Thoracic aorta endothelial cell (primary cell): ENCODE results near the gene MT1HL1. TPM values are rescaled to one million over a fixed set of nuclear protein-coding genes. Genes with fewer than 3 reads are reported as not detected.

ENCODE experiments used
- total RNA-seq: library from RNA; depleted of rRNA; stranded (reverse); fragments of >200 nt; gene quantifications from 2 replicates; pipeline ENCODE4 v1.2.3, GENCODE V29; 2012

The MT1HL1 gene
- not detected in 2 replicates for total RNA-seq

GRCh38 chr1:237004116-237004515, at the start of gene MT1HL1:
Gene MT1HL1 (minus strand): TSS chr1:237004441. CDS start chr1:237004372, 69 bp downstream.

DNA sequence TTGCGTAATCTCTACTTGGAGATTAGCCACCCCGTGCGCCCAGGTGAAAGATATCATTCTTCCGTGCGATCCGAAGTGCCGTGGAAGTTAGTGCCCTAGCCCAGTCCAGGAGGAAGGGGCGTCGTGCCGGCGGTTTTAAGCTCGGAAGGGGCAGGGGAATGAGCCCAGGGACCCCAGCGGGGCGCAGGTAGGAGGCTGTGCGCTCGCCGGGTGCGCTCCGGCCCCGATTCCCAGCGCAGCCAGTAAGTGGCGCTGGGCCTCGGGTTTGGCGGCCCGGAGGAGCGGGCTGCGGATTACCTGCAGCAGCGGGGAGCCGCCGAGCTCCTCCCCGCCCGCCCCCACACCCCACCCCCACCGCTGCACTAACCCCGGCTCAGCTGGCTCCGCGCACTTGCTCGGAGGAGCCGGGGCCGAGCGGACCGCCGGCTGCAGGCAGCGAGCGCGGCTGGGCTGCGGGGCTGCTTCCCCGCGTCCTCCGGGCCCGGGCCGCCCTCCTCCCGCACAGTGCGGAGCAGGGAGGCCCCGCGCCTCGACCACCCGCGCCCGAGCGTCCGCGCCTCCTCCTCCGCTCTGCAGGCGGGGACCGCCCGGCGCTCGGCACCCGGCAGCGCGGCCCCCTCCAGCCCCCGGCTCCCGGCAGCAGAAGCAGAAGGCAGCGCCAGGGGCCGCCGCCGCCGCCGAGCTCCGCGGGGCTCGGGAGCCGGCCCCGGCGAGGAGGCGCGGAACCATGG, 37.7 kb upstream of the MT1HL1 start, which contains the start of gene RYR2:
TSS of gene RYR2 (plus strand) at position 390 of the 731 bp plus-strand sequence. CDS start at position 728, 338 bp downstream.

Other genes starting within 250 kb of the MT1HL1 start
- gene MTR, start 209.1 kb downstream of the MT1HL1 start, total RNA-seq = 50.3 and 55.6 TPM in 2 replicates
- gene RYR2, start 37.7 kb upstream of the MT1HL1 start, total RNA-seq = 0.07 TPM in 1 of 2 replicates, not detected in the other